ENCODE results near the gene AKNA. TPM values are rescaled to one million over a fixed set of nuclear protein-coding genes. Genes with fewer than 3 reads are reported as not detected.

The AKNA gene
- total RNA-seq, 4 donors from 2014 or later: 10.5 to 27.1 (median 14.4) TPM

DNA sequence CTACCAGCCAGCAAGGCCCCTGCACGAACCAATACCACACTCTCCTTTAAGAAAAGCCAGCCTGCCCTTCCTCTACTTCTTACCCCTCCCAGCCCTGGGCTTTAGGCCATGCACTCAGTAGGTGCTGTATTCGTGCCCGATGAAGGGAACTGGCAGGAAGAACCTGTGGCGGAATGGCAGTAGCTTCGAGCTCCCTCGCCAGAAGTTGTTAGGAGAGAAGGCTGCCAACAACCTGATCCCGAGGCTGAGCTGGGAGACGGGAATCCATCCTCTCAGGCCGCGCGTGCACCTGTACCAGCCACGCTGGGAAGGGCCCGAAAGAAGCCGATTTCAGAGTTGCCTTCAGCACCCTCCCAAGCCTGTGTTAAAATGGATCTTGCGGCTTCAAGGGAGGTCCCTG is 45.3 kb upstream of the AKNA start:
- peak in 1 of 2 donors; percentile 55 for DNase-seq (ENCODE audit: low spot score in 2 of 2)
- Histone ChIP-seq H3K36me3 (no peaks in the 10 kb centered on the region), H3K27me3 (no peaks in the 10 kb centered on the region), H3K4me1 (no peaks in the 10 kb centered on the region), H3K9me3 (no peaks in the 10 kb centered on the region), H3K27ac (no peak overlapping the region), H3K4me3 (no peak overlapping the region)
- TF ChIP-seq POLR2AphosphoS5 (IDR thresholded peaks at IDR 0.05) (no peak), POLR2A (IDR thresholded peaks at IDR 0.05) (no peak), EP300 (IDR thresholded peaks at IDR 0.05) (no peak)
- TF ChIP-seq, protein P1, sequence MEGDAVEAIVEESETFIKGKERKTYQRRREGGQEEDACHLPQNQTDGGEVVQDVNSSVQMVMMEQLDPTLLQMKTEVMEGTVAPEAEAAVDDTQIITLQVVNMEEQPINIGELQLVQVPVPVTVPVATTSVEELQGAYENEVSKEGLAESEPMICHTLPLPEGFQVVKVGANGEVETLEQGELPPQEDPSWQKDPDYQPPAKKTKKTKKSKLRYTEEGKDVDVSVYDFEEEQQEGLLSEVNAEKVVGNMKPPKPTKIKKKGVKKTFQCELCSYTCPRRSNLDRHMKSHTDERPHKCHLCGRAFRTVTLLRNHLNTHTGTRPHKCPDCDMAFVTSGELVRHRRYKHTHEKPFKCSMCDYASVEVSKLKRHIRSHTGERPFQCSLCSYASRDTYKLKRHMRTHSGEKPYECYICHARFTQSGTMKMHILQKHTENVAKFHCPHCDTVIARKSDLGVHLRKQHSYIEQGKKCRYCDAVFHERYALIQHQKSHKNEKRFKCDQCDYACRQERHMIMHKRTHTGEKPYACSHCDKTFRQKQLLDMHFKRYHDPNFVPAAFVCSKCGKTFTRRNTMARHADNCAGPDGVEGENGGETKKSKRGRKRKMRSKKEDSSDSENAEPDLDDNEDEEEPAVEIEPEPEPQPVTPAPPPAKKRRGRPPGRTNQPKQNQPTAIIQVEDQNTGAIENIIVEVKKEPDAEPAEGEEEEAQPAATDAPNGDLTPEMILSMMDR (IDR thresholded peaks at IDR 0.05): no peak
- WGBS: 88% methylated on average over 15 of the region's 15 CpGs

DNA sequence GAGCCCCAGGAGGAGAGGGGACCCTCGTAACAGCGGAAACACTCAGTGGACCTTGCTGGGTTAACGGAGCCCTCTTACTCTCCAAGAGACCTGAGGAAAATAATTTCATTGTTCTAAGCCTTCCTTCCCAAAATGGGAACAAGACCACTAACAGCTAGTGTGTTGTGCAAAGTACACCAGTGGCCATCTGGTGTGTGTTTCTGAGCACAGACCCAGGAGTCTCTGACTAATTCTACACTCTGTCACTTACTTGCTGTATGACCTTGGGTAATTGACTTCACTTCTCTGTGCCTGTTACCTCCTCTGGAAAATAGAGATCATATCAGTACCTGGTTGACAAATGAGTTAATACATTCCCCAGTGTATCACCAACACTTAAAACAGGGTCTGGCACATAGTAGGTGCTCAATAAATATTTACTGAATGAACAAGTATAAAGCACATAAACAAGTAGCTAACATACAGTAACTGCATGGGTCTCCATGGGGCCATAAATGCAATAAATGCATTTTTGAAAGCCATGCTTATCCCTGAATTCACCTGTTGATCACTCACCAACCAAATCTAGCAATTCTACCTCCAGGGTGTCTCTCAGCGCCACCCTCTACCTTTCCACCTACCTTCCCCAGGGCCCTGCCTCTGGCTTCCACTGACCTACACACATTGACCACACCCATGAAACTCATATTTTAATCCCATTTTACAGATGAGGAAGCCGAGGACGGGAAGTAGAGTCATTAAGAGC is 44.7 kb upstream of the AKNA start:
- H3K36me3 ChIP-seq: no peaks in the 10 kb centered on the region
- H3K4me3 ChIP-seq: no peak overlapping the region
- H3K9me3 ChIP-seq: no peaks in the 10 kb centered on the region
- no peak for TF ChIP-seq EP300 (IDR thresholded peaks at IDR 0.05)
- TF ChIP-seq POLR2AphosphoS5 (IDR thresholded peaks at IDR 0.05): no peak
- TF ChIP-seq POLR2A (IDR thresholded peaks at IDR 0.05): no peak
- TF ChIP-seq, protein P1 (IDR thresholded peaks at IDR 0.05): no peak
- no peaks in the 10 kb centered on the region for H3K4me1 ChIP-seq
- no peak overlapping the region for H3K27ac ChIP-seq
- 82% methylated on average over 6 of the region's 6 CpGs for WGBS
- DNase-seq (ENCODE audit: low spot score in 2 of 2): peak in 1 of 2 donors; percentile 44
- no peaks in the 10 kb centered on the region for H3K27me3 ChIP-seq

DNA sequence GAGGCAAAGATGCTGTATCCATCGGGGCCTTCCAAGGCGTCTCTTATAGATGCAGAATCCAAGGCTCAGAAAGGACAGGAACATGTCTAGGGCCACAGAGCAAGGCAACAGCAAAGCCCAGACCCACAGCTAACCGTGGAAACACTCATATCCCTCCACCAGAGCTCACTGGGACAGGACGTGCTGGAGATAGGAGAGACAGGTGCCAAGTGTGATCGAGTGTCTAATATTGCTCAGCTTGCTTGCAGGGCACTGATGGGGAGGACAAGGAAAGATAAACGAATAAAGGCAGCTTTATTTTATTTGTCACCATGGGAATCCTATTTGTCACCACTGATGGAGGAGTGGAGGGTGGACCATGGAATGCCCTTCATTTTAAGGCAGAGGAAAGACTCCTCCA is 44.0 kb upstream of the AKNA start:
- Histone ChIP-seq H3K36me3 (no peaks in the 10 kb centered on the region), H3K27me3 (no peaks in the 10 kb centered on the region), H3K9me3 (no peaks in the 10 kb centered on the region), H3K27ac (no peak overlapping the region), H3K4me1 (no peaks in the 10 kb centered on the region), H3K4me3 (no peak overlapping the region)
- DNase-seq (ENCODE audit: low spot score in 2 of 2): peak in 1 of 2 donors; percentile 38
- TF ChIP-seq EP300 (IDR thresholded peaks at IDR 0.05): no peak
- TF ChIP-seq POLR2AphosphoS5 (IDR thresholded peaks at IDR 0.05): no peak
- TF ChIP-seq, protein P1 (IDR thresholded peaks at IDR 0.05): no peak
- TF ChIP-seq POLR2A (IDR thresholded peaks at IDR 0.05): no peak
- 90% methylated on average over 6 of the region's 6 CpGs for WGBS

DNA sequence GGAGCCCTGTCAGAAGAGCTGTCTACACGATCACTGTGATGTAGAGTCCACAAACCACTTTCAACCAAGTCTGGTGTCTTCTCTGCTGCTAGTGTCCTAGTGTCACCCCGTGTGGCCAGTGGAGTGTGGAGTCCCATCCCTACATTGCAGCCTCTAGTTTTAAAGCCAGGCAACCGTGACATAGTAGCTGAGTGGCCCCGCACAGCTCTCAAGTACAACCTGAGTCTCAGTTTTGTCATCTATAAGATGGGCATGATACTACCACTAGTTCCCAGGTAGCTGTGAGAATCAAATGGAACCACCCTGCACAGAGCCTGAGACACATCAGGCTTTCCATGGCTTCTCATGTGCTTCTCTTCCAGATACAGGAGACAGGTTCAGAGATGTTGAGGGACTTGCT is 43.2 kb upstream of the AKNA start:
- TF ChIP-seq EP300 (IDR thresholded peaks at IDR 0.05) (no peak), POLR2A (IDR thresholded peaks at IDR 0.05) (no peak), POLR2AphosphoS5 (IDR thresholded peaks at IDR 0.05) (no peak)
- TF ChIP-seq, protein P1 (IDR thresholded peaks at IDR 0.05): no peak
- H3K4me1 ChIP-seq: no peaks in the 10 kb centered on the region
- DNase-seq (ENCODE audit: low spot score in 2 of 2): peak in 1 of 2 donors; percentile 24
- no peaks in the 10 kb centered on the region for H3K36me3 ChIP-seq
- H3K9me3 ChIP-seq: no peaks in the 10 kb centered on the region
- no peaks in the 10 kb centered on the region for H3K27me3 ChIP-seq
- 93% methylated on average over 4 of the region's 4 CpGs for WGBS
- H3K27ac ChIP-seq: no peak overlapping the region
- no peak overlapping the region for H3K4me3 ChIP-seq

DNA sequence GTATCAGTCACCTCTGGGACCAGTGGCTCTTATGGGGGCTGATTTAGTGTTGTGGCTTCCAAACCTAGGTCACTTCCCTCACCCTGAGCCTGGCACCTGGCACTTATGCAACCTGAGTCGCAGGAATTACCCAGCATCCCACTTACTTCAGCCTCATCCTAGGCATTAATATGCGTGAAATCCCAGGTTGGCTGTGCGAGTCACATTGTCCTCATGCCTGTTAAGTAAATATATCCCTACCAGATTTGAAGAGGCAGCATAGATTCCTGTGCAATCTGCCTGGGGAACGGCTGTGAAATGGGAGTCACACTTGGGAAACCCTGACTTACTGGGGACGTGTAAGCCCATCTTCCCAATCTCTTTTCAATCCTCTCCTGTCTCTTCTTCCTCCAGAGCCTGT is 42.7 kb upstream of the AKNA start:
- Histone ChIP-seq H3K4me1 (no peaks in the 10 kb centered on the region), H3K4me3 (no peak overlapping the region), H3K36me3 (no peaks in the 10 kb centered on the region), H3K9me3 (no peaks in the 10 kb centered on the region), H3K27ac (no peak overlapping the region), H3K27me3 (no peaks in the 10 kb centered on the region)
- peak in 1 of 2 donors; percentile 45 for DNase-seq (ENCODE audit: low spot score in 2 of 2)
- WGBS: 88% methylated on average over 5 of the region's 5 CpGs
- TF ChIP-seq, protein P1 (IDR thresholded peaks at IDR 0.05): no peak
- TF ChIP-seq POLR2AphosphoS5 (IDR thresholded peaks at IDR 0.05) (no peak), EP300 (IDR thresholded peaks at IDR 0.05) (no peak), POLR2A (IDR thresholded peaks at IDR 0.05) (no peak)
